Uterus (tissue), 4 donors: ENCODE measurements around the gene ME1. TPM values are rescaled to one million over a fixed set of nuclear protein-coding genes. Genes with fewer than 3 reads are reported as not detected.
A peak's percentile ranks its signal among the peaks of the same experiment; 100 is the strongest.

Experiments used
- DNase-seq, 2 donors: peaks; one replicate each; pipeline ENCODE4 v3.0.0-alpha.2; 2019 to 2020
- H3K27ac ChIP-seq, 2 donors: fragments of 200-600 bp; sonication (generic); 1 replicate in 1 of 2; 2 replicates in 1 of 2; pipeline ENCODE4 v1.5.1; 2016 to 2018
- H3K27me3 ChIP-seq, 2 donors: fragments of 200-600 bp; sonication (generic); one replicate each; pipeline ENCODE4 v1.5.1; 2018 to 2019; ENCODE audit warnings: control low read depth in 1 of 2
- H3K36me3 ChIP-seq, 2 donors: fragments of 200-600 bp; sonication (generic); one replicate each; pipeline ENCODE4 v1.5.1; 2019; ENCODE audit warnings: control low read depth in 1 of 2
- H3K4me1 ChIP-seq, 2 donors: fragments of 200-600 bp; sonication (generic); one replicate each; pipeline ENCODE4 v1.5.1; 2018 to 2019; ENCODE audit warnings: control low read depth in 1 of 2
- H3K4me3 ChIP-seq, 2 donors: fragments of 200-600 bp; sonication (generic); 1 replicate in 1 of 2; 2 replicates in 1 of 2; pipeline ENCODE4 v1.5.1; 2018 to 2019; ENCODE audit warnings: mild to moderate bottlenecking in 1 of 2
- H3K9me3 ChIP-seq, 2 donors: fragments of 200-600 bp; sonication (generic); one replicate each; pipeline ENCODE4 v1.5.1; 2019; ENCODE audit warnings: control low read depth in 1 of 2
- POLR2A ChIP-seq, 2 donors: fragments of 450-650 bp; IDR thresholded peaks; one replicate each; pipeline ENCODE4 v1.6.1; 2016; ENCODE audit warnings: antibody characterized with exemption in 2 of 2, mild to moderate bottlenecking in 1 of 2, moderate library complexity in 1 of 2
- intact Hi-C: fragments of 100-400 bp; cut with DNase I; formaldehyde crosslinking; loops from one replicate; pipeline ENCODE4 v1.15.1; 2023; ENCODE audit warnings: low total_unique reads
- total RNA-seq, 4 donors: library from RNA; depleted of rRNA in 3 of 4; stranded (reverse); fragments of >200 nt in 3 of 4; gene quantifications; one replicate each; pipeline versions ENCODE4 v1.1.0 to v1.2.4, GENCODE V29; 2014 to 2023
- TF ChIP-seq, protein P1 (sequence below), 4 experiments: fragments of 200-600 bp in 2 of 4; fragments of 450-650 bp in 2 of 4; sonication (generic) in 2 of 4; IDR thresholded peaks; one replicate each; pipeline ENCODE4 v1.5.1; 2016 to 2019; ENCODE audit warnings: antibody characterized with exemption in 4 of 4, mild to moderate bottlenecking in 2 of 4, moderate library complexity in 1 of 4
- donor health status: DM: yes; HTN: yes; CAD: no.

The ME1 gene
- total RNA-seq, 4 donors from 2014 or later: 1.0 to 18.5 (median 3.2) TPM

- Histone ChIP-seq H3K27me3 (no peaks in the 10 kb centered on the region), H3K9me3 (no peaks in the 10 kb centered on the region), H3K27ac (no peak overlapping the region), H3K4me1 (no peaks in the 10 kb centered on the region), H3K4me3 (no peak overlapping the region), H3K36me3 (no peaks in the 10 kb centered on the region)
- no peak for TF ChIP-seq POLR2A (IDR thresholded peaks at IDR 0.05)
- TF ChIP-seq, protein P1, sequence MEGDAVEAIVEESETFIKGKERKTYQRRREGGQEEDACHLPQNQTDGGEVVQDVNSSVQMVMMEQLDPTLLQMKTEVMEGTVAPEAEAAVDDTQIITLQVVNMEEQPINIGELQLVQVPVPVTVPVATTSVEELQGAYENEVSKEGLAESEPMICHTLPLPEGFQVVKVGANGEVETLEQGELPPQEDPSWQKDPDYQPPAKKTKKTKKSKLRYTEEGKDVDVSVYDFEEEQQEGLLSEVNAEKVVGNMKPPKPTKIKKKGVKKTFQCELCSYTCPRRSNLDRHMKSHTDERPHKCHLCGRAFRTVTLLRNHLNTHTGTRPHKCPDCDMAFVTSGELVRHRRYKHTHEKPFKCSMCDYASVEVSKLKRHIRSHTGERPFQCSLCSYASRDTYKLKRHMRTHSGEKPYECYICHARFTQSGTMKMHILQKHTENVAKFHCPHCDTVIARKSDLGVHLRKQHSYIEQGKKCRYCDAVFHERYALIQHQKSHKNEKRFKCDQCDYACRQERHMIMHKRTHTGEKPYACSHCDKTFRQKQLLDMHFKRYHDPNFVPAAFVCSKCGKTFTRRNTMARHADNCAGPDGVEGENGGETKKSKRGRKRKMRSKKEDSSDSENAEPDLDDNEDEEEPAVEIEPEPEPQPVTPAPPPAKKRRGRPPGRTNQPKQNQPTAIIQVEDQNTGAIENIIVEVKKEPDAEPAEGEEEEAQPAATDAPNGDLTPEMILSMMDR (IDR thresholded peaks at IDR 0.05): no peak
- intact Hi-C loops: no loop called here
- no peak for DNase-seq
These were observed 5.8 kb upstream of the ME1 start for GRCh38 chr6:83436674-83437073.

DNA sequence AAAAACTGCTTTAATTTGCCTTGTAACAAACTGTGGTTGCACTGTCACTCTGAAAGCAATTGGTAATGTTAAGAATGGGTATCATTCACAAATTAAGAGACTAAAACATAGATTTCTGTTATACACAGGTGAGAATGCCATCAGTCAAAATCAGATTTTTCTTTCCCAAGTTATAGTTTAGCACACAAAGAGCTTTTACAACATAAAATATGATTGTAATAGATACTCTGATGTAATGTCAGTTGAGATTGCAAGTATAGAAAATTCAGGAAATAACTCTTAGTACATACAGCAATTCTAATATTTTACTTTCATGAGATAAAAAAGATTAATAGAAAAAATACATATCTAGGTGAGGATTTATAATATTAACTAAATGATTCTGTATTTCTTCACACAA lies 2.3 kb upstream of the ME1 start:
- no peaks in the 10 kb centered on the region for H3K9me3 ChIP-seq
- no peak overlapping the region for H3K27ac ChIP-seq
- no peaks in the 10 kb centered on the region for H3K4me1 ChIP-seq
- no peak for DNase-seq
- H3K4me3 ChIP-seq: no peak overlapping the region
- no peaks in the 10 kb centered on the region for H3K27me3 ChIP-seq
- no peaks in the 10 kb centered on the region for H3K36me3 ChIP-seq
- TF ChIP-seq, protein P1 (IDR thresholded peaks at IDR 0.05): no peak
- TF ChIP-seq POLR2A (IDR thresholded peaks at IDR 0.05): no peak
- intact Hi-C loops: no loop called here

DNA sequence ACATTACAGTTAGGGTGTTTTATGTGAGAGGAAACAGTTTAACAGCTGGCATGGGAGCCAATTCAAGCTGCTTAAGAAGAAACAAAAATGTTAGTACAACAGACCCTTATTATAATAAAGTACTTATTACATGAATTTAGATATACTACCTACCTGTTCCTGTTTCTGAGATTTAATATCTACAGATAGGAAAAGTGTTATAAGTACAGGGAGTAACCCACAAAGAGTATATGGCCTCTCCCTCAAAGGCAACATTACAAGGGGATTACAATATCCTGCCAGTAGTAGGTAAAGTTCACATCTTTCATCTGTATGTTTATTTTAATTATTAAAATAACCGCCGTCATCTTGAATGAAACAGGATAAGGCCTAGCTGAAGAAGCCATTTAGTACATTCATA lies 1.8 kb upstream of the ME1 start:
- no peaks in the 10 kb centered on the region for H3K27me3 ChIP-seq
- DNase-seq: no peak
- H3K36me3 ChIP-seq: no peaks in the 10 kb centered on the region
- no peaks in the 10 kb centered on the region for H3K9me3 ChIP-seq
- no peak overlapping the region for H3K4me3 ChIP-seq
- H3K27ac ChIP-seq: no peak overlapping the region
- no peaks in the 10 kb centered on the region for H3K4me1 ChIP-seq
- intact Hi-C loops: no loop called here
- no peak for TF ChIP-seq POLR2A (IDR thresholded peaks at IDR 0.05)
- TF ChIP-seq, protein P1 (IDR thresholded peaks at IDR 0.05): no peak

DNA sequence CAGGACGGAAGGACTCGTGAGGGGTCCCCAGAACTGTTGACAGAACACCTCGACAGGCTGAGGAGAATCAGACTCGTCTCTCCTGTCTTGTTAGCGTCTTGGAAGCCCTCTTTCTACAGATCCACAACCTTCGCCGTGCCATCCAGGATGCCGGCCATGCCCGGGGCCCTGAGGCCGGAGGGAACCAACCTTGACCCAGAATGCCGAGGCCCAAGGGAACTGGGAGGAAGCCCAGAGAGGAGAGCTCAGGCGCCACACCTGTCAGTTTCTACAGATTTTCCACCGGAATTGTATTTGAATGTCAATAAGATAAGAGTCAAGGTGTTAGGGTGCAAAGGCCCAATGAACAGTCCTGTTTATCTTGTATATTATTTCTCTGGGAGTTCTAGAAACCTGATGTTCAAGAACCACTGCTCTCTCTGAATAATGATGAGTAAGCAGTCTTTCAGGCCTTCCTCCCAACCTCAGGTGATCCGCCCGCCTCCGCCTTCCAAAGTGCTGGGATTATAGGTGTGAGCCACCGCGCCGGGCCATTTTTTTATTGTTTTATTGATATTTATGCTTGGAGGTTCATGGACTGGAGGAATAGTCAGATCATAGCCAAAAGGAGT lies 799 bp upstream of the ME1 start:
- DNase-seq: no peak
- TF ChIP-seq POLR2A (IDR thresholded peaks at IDR 0.05): no peak
- TF ChIP-seq, protein P1 (IDR thresholded peaks at IDR 0.05): no peak
- Histone ChIP-seq H3K27ac (no peak overlapping the region), H3K36me3 (no peaks in the 10 kb centered on the region), H3K27me3 (no peaks in the 10 kb centered on the region), H3K4me3 (peak overlapping the region in 1 of 2 donors; percentile 59), H3K4me1 (no peaks in the 10 kb centered on the region), H3K9me3 (no peaks in the 10 kb centered on the region)
- intact Hi-C loops: no loop called here

GRCh38 chr6:83429857-83430610 lies 817 bp downstream of the ME1 start:
- H3K9me3 ChIP-seq: no peaks in the 10 kb centered on the region
- no peak for DNase-seq

More at GRCh38 chr6:83429857-83430610, 817 bp downstream of the ME1 start:
- intact Hi-C loops: no loop called here
- Histone ChIP-seq H3K36me3 (no peaks in the 10 kb centered on the region), H3K27ac (peak overlapping the region; percentile 35 to 58), H3K27me3 (no peaks in the 10 kb centered on the region), H3K4me1 (no peaks in the 10 kb centered on the region), H3K4me3 (peak overlapping the region; percentile 44 to 59)
- TF ChIP-seq POLR2A (IDR thresholded peaks at IDR 0.05): no peak
- TF ChIP-seq, protein P1 (IDR thresholded peaks at IDR 0.05): no peak
